ENCODE results near the gene IER5. TPM values are rescaled to one million over a fixed set of nuclear protein-coding genes. Genes with fewer than 3 reads are reported as not detected.

Gene IER5
- total RNA-seq, 1 experiment from 2014 or later = 20.4 TPM

- H3K36me3 ChIP-seq (ENCODE audit: control insufficient read depth, insufficient read depth, low read length) = no peaks in the 10 kb centered on the region
- ChIA-PET CTCF (interaction anchor here (0.6 to 1.8 kb wide), 6 partner anchors 10 to 260 kb away, joined by 3 to 9 read pairs (median 4); no protein-coding TSS in a partner anchor), POLR2A (interaction anchor here (0.6 to 0.8 kb wide), 2 partner anchors 53 to 452 kb away, joined by 4 read pairs; partner anchors contain the start of gene IER5)
- peak; percentile 22; the same call in 1 of the 2 replicates for ATAC-seq
- no peaks in the 10 kb centered on the region for H3K9me3 ChIP-seq (ENCODE audit: control insufficient read depth, insufficient read depth, low read depth, low read length)
- in situ Hi-C loops (cut with HindIII; ENCODE audit: low pct_unique_long_range_greater_than_20kb, low sequenced_read_pairs) (no loop called here), intact Hi-C loops (cut with micrococcal nuclease; ENCODE audit: unreplicated experiment) (loop anchor here (5.0 kb wide), 1 partner anchor 259 kb away; no protein-coding TSS in a partner anchor)
- no peaks in the 10 kb centered on the region for H3K27me3 ChIP-seq (ENCODE audit: control insufficient read depth, insufficient read depth, low read length)
- BruUV-seq (replicated peaks) = no TSS peak
- no peak overlapping the region for H3K4me3 ChIP-seq (ENCODE audit: low read depth in 2 of 2, low read length in 2 of 2)
- TF ChIP-seq TCF7L2 (IDR thresholded peaks at IDR 0.05; ENCODE audit: low read depth, low read length) = no peak
- TF ChIP-seq, protein P1, sequence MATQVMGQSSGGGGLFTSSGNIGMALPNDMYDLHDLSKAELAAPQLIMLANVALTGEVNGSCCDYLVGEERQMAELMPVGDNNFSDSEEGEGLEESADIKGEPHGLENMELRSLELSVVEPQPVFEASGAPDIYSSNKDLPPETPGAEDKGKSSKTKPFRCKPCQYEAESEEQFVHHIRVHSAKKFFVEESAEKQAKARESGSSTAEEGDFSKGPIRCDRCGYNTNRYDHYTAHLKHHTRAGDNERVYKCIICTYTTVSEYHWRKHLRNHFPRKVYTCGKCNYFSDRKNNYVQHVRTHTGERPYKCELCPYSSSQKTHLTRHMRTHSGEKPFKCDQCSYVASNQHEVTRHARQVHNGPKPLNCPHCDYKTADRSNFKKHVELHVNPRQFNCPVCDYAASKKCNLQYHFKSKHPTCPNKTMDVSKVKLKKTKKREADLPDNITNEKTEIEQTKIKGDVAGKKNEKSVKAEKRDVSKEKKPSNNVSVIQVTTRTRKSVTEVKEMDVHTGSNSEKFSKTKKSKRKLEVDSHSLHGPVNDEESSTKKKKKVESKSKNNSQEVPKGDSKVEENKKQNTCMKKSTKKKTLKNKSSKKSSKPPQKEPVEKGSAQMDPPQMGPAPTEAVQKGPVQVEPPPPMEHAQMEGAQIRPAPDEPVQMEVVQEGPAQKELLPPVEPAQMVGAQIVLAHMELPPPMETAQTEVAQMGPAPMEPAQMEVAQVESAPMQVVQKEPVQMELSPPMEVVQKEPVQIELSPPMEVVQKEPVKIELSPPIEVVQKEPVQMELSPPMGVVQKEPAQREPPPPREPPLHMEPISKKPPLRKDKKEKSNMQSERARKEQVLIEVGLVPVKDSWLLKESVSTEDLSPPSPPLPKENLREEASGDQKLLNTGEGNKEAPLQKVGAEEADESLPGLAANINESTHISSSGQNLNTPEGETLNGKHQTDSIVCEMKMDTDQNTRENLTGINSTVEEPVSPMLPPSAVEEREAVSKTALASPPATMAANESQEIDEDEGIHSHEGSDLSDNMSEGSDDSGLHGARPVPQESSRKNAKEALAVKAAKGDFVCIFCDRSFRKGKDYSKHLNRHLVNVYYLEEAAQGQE (IDR thresholded peaks at IDR 0.05; ENCODE audit: insufficient read depth in 1 of 2, low read depth in 2 of 2, low read length in 1 of 2) = no peak
- no peak for TF ChIP-seq SIN3A (IDR thresholded peaks at IDR 0.05; ENCODE audit: borderline replicate concordance, insufficient read depth, low read depth, low read length)
- TF ChIP-seq, protein P2, sequence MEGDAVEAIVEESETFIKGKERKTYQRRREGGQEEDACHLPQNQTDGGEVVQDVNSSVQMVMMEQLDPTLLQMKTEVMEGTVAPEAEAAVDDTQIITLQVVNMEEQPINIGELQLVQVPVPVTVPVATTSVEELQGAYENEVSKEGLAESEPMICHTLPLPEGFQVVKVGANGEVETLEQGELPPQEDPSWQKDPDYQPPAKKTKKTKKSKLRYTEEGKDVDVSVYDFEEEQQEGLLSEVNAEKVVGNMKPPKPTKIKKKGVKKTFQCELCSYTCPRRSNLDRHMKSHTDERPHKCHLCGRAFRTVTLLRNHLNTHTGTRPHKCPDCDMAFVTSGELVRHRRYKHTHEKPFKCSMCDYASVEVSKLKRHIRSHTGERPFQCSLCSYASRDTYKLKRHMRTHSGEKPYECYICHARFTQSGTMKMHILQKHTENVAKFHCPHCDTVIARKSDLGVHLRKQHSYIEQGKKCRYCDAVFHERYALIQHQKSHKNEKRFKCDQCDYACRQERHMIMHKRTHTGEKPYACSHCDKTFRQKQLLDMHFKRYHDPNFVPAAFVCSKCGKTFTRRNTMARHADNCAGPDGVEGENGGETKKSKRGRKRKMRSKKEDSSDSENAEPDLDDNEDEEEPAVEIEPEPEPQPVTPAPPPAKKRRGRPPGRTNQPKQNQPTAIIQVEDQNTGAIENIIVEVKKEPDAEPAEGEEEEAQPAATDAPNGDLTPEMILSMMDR (IDR thresholded peaks at IDR 0.05) = no peak
- TF ChIP-seq POLR2AphosphoS5 (IDR thresholded peaks at IDR 0.05; ENCODE audit: low read depth, low read length) = no peak
- peak; percentile 59 for DNase-seq (ENCODE audit: low read depth, low spot score)
- peak overlapping the region; percentile 53; the same call in 1 of the 2 replicates for H3K27ac ChIP-seq (ENCODE audit: low read length)
- peaks cover 10% of the 10 kb centered on the region for H3K4me1 ChIP-seq (ENCODE audit: control insufficient read depth, insufficient read depth, low read length)
Measured at GRCh38 chr1:181141431-181141910, 53.0 kb downstream of the IER5 start.

Other genes starting within 250 kb of the IER5 start
- 0.80 TPM for gene KIAA1614, start 175.8 kb upstream of the IER5 start, total RNA-seq (2021; ENCODE audit: unreplicated experiment)
- 20.0 TPM for gene STX6, start 65.8 kb upstream of the IER5 start, total RNA-seq (2021; ENCODE audit: unreplicated experiment)
- 3.9 TPM for gene MR1, start 54.7 kb upstream of the IER5 start, total RNA-seq (2021; ENCODE audit: unreplicated experiment)